Activated gamma-delta T cell treated with Interleukin-2 at 50 U/mL for 16 hours (primary cell): Measurements from ENCODE around the gene DDX23.

Experiments
- DNase-seq: peaks from one replicate; pipeline ENCODE4 v3.0.0-alpha.2; 2020

The DDX23 gene

DNA sequence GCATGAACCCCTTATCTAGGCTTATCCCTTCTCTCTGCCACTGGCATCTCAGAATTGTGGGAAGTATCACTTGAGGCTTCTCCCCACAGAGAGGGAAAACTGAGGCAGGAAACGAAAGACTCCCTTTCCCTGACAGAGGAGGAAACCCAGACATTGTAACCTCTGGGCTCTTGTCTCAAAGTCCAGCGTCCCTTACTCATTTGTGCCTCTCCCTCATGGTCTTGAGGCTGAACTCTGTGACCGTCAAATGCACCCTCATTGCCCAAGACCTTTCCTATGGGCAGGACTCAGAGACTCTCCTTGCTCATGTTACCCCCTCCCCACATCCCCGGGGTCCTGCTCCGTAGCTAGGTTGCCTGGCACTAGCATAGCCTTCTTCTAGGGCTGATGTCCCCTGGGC, 29.8 kb downstream of the DDX23 start:
- no peak for DNase-seq

DNA sequence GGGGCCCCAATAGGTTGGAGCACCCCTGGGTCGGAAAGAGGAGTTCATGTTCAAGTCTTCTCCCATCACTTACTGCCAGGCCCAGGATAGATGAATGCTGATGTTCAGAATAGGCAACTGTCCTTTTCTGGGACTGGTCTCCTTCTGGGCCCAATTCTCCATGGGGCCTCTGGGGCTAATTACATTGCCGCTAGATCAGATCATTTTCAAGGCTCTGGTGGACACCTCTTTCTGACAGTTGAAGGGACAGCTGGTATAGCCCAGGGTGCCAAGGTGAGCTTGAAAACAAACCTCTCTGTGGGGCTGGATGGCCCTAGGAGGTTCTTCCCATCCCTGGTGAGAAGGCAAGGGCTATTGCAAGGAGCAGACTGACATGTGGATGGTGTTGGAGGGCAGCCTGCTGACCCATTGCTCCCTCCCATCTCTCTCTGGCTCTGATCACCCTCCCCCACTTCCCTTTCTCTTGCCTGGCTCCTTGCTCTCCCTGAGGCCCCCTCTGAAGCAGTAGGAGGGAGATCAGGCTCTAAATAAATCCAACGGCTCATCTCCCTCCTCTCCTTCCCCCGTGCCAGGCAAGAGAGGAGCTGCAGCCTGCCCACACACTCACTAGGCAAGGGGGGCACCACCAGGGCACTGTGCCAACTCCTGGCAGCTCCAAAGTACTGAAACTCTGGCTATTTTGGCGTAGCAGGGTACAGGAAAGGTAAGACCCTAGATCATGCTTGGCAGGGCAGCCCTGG, 31.8 kb downstream of the DDX23 start:
- no peak for DNase-seq

DNA sequence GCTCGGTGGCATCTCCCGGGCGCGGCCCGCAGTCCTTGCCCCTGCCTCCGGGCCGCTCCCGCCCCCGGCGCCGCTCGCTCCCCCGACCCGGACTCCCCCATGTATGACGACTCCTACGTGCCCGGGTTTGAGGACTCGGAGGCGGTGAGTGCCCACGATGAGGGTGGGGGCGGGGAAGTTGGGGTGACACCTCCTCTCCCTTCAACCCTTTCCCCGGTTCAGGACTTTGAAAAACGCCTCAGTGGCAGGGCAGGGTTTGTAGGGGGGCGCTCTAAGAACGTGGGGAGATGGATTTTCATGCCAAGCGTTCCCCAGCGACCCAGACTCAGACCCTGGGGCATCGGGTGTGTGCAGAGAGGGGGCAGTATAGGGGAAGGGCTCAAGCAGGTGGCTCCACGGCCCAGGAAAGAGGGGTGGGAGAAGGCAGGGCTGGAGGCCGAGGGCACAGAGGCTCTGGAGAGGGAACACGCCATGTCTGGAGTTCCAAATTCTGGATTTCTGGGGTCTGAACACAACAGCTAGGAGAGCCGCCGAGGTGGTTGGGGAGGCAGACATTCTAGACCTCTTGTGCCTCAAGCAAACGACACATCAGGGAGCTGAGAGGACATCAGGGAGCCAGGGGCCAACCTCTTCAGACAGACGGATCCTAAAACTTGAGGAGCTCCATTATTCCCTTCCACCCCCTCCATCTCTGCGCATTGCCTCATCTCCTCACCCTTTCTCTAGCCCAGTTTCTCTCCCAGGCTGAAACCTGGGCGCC, 33.0 kb downstream of the DDX23 start:
- DNase-seq, result peak; percentile 21

DNA sequence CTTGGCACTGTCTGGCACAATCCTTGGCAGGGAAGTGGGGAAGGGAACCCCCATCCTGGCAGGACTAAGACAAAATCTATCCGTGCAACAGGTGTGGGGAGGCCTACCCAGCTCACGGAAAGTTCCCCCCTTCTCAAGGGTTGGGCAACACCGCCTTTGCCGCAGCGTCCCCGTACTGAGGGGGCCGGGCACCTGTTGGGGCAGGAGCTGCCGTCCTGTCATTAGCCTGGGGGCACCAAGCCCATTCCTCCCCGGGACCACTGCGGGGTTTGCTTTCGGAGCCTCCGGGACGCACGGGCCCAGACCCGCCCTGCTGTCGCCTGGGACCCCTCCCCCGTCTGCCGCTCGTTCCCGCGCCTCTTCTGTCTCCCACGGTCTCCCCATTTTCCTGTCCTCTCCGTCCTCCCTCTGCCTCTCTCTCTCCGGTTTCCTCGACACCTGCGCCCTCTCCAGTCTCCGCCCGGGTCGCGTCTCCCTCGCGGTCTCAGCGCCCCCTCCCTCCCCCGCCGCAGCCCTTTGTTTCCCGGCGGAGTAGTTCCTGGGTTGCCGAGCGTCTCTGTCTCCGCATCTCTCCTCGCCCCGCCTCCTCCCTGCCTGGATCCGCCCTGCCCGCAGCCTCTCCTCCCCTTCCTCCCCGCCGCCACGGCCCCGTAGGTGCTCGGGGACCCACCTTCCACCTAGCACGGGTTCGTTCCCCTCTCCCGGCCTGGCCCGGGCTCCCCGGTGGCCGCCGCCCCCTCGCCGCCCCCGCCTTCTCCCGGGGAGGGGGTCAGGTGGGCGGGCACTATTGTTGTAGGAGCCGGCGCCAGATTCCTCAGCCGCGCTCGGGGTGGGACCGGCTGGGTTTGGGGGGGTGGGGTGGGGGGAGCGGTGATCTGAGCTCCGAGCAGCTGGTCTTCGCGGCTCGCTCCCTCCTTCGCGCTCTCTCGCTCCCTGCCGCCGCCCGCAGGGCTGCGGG, 33.8 kb downstream of the DDX23 start, which contains the start of gene CACNB3:
CACNB3 (plus strand) TSS at position 624 of the 958 bp plus-strand sequence. CDS start 434 bp downstream, outside the sequence.
- DNase-seq, result peak; percentile 73

DNA sequence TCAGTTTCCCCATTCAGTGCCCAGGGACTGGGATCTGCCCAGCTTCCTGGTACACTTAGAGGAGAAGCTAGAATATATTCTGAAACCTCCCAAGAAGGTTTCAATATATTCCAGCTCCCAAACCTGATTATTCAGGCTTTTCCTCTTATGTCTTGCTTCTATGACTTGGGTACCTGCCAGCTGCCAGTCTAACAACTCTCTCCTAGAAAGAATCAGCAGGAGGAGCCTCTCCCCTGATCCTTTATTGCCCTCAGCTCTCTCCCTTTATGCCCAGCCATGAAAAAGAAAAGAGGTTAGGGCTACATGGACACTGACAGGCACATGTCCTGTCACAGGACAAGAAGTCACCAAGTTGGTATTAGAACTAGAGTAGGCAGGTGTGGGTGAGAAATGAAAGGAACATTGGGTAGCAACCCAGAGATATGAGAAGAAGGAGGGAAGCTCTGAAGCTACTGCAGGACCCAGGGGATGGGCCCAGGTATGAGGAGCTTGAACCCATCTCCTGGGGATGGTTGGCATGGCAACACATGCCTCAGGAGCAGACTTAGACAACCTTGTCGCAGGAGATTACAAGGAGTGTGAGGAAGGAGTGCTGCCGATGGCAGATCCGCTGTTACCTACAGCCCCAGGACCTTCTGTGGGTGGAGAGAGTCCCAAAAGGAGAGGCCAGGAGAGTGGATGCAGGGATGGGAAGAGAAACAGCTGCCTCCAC, 35.7 kb downstream of the DDX23 start:
- no peak for DNase-seq

DNA sequence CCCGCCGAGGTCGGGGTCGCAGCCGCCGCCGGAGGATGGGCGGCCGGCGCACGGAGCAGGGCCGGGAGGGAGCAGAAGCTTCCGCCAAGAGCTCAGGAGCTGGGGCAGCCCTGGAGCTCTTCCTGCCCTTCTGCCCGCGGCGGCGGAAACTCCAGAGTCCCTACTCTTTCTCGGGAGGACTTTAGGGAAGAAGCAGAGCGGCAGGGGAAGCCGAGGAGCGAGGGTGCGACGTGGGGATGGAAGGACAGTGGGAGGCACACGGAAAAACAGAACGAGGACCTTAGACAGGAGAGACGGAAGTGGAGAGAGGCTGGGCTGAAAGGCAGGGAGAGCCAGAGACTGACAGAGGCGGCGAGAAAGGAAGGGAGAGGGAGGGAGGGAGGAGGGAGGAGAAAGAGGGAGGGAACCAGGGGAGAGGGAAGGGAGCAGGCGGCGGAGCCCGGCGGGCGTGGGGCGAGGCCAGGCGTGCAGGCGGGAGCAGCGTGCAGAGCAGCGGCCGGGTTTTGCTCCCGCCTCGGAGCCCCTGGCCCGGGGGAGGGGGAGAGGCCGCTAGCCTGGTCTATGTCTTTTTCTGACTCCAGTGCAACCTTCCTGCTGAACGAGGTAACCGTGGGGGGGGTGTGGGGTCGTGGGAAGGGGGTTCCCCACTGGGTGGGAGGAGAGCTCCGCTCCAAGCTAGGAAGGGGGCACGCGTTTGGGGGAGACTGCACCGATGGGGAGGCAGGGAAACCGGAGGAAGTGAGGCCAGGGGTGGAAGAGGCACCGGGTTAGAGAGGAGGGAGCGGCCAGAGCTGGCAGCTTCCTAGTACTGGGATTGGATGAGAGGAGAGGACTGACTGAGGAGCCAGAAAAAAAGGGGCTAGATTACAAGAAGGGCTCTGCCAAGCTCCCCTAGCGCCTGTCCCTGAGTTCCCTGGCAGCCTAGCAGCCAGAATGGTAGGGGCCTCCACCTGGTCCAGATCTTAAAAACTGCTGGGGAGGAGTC, 36.5 kb downstream of the DDX23 start:
- DNase-seq, result no peak

DNA sequence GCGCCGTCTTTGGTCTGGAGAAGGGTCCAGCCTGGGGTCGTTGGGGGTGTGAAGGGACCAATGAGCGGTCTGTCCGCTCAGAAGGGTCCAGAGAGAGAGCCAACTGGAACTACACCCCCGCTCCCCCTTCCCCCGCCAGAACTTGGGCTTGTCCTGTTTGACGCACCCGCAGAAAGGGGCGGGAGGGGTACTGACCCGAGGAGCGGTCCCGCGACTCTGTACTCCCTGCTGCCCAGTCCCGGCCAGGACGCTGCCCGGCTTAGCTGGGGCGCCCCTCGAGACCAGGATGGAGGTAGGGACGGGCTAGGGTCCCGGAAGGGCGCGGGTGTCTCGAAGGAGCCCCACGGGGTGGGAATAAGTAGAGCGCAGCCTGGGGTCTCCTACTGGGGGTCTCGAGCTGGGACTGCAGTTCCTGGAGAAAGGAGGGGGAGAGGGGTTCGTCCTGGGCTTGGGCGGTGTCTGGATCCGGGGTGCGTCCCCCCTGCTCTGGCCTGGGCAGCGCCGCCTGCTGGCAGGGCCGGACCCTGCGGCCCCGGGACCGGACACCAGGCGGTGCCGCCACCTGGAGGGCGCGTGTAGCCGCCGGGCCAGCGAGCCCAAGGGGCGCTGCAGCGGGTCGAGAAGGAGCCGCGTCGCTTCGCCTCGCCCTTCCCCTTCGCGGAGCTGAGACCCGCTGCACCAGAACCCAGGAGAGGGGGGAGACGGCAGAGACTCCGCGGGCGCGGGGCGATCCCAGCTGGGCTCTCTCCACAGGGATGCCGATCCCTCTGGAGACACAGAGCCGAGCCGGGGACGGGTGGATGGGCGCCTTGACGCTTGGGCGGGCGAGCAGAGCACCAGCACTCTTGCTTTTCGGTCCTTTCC, 37.5 kb downstream of the DDX23 start:
- DNase-seq, result peak; percentile 73

DNA sequence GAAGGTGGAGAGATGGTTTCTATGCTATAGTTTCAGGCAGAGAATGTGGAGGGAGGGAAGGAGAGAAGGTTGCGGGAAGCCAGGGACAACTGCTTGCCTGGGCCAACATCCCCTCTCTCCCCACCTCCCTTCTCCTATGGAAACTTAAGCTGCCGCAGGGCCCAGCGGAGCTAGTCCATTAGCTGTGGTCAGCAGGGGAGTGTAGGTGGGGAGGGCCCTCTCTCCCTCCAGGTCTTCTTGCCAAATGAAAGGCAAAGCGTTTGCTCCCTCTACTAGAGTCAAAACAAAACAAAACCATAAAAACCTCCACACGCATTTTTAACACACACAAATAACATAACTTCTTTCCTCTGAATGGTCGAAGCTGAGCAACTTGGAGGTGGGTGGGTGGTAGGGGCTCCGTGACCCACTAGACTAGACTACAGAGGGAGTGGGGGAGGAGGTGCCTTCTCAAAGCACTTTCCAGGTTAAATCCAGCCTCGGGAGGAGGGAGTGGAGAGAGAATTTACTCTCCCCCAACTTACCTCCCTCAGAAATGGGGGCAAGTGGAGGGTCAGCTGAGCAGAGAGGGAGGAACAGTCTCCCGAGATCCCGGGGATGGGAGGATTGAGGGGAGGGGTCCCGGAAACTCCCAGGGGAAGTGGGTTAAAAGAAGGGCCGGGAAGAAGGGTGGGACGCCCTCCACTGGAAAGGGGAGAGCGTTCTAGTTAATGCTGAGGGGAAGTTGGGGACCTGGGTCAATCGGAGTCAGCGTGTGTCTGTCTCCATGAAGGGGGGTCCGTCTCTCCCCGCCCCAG, 38.3 kb downstream of the DDX23 start:
- DNase-seq, result no peak

DNA sequence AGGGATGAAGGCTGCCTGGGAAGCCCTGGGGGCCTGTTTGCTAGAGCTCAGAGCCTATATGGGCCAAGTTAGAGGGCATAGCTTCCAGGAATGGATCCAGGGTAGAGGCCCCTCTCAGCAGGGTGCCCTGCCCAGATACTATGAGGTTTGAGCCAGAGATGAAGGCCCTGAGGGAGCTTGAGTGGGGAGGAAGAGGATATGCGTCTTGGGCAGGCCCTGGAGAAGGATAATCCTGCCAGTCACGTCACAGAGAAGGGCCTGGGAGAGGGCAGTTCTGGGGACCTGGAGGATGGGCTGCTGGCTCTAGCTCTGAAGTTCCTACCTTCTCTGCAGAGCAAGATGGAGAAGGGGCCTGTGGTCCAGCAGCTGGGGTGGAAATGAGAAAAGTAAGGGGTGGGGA, 39.6 kb downstream of the DDX23 start:
- no peak for DNase-seq

DNA sequence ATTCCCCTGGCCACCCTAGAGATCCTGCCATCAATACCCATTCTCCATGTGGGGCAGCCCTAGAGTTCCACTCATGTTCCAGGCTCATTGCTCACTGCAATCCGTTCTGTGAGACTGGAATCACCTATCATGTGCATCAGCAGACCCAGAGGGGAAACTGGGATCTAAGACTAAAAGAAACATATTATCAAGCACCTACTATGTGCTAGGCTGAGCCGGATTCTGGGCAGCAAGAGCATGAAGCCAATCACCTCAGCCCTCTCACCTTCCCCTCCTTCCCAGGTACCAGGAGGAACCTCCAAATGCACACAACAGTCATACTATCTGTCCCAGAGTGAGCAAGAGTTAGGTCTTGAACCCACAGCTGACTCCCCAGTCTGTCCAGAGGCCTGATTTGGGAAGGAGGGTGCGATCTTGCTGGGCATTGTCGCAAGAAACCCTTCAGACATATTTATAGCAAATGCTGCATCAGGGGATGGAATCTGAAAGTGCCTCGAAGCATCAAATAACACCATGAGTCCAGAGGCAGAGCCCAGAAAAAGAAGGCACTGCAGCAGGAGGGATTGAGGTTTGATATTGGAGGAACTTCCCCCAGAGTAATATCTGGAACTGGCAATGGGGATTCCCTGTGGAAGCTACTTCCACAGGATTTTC, 40.4 kb downstream of the DDX23 start:
- DNase-seq, result no peak

DNA sequence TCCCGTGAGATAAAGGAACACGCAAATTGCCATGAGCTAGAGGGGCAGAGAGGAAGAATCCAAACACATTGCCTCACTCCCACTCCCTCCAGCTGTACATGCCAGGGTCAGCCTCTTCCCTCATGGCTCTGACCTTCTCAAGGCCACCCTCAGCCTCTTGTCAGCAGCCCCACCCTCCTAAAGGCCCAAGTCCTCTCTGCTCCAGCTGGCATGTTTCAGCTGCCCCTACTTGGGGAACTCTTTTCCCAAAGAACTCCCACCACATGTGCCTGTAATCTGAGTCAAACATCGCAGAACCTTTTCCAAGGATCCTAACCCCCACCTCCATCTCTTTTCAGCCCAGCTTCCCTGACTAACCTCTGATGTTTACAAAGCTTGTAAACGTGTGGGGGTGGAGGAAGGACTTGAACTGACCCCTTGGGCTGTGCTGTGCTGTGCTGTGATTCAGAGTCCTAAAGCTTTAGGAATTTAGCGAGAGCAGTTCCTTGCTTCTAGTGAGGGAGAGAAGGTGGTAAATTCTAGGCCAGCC, 41.0 kb downstream of the DDX23 start:
- DNase-seq, result no peak

DNA sequence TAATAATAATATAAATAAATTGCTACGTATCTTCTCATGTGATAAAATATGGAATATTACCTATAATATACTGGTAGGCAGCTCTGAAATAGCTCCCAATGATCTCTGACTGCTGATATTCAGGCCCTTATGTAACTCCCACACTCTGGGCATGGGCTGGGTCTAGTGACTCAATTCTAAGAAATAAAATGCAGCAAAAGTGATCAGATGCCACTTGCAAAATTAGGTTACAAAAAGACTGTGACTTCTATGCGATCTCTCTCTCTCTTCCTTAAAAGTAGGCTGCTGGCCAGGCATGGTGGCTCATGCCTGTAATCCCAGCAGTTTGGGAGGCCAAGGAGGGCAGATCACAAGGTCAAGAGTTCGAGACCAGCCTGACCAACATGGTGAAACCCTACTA, 44.0 kb downstream of the DDX23 start:
- no peak for DNase-seq

DNA sequence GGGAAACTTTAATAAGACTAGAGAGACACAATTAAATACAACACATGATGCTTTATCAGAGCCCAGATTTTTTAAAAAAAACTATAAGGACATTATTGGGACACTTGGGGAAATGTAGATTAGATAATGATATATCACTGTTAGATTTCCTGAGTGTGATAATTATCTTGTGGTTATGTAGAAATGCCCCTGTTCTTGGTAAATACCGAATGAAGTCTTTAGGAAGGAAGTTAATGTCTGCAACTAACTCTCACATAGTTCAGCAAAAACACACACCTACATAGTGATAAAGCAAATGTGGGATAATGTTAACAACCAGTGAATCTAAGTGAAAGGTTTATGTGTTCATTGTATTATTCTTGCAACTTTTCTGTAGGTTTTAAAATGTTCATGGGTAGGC, 48.3 kb downstream of the DDX23 start:
- no peak for DNase-seq

DNA sequence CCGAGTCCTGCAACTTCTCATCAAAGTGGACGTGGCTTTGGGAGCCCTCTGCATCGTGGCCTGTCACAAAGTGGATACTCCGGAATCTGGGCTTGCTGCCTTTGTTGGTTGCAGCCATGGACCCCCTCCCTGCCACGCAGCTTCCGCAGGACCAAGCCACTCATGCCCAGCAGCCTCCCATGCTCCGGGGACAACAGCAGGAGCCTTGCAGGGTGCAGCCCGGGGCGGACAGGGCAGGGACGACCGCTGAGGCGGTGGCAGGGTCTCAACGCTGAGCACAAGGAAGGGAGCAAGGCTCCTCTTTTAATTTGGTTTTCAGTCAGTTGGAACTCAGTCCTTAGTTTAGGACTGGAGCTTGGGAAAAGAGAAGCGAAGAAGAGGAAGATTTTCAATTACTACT, 51.0 kb downstream of the DDX23 start:
- no peak for DNase-seq

DNA sequence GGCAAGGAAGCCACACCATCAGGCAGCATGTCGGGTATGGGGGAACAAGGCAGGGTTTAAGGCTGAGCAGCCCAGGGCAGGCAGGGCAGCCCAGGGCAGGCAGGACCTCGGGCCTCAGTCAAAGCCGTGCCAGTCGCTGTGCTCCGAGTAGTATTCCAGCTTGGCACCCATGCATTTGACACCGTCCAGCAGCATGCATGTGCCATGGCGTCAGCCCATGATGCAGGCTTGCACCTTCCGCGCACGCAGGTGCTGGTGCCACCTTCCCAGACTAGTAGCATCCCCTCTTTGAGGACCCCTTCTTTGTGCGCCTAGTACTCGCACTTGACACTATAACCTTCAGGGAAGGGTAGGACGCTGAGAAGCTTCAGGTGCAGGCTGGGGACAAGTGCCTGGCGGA, 51.5 kb downstream of the DDX23 start:
- DNase-seq, result no peak

DNA sequence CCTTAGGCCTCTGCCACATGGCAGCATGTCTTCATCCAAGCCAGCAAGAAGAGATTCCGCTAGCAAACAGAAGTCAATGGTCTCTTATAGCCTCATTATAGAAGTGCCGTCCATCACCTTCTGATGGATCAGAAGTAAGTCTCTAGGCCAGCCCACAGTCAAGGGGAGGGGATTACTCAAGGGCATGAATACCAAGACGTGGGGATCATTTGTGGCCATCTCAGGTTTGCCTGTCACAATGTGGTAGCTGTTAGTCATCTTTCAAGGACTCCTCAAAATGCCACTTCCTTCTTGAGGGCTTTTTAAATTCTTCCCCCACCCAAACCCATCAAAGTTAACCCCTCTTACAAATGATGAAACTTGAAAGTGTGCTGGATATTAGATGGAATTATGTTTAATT, 55.0 kb downstream of the DDX23 start:
- DNase-seq, result no peak

DNA sequence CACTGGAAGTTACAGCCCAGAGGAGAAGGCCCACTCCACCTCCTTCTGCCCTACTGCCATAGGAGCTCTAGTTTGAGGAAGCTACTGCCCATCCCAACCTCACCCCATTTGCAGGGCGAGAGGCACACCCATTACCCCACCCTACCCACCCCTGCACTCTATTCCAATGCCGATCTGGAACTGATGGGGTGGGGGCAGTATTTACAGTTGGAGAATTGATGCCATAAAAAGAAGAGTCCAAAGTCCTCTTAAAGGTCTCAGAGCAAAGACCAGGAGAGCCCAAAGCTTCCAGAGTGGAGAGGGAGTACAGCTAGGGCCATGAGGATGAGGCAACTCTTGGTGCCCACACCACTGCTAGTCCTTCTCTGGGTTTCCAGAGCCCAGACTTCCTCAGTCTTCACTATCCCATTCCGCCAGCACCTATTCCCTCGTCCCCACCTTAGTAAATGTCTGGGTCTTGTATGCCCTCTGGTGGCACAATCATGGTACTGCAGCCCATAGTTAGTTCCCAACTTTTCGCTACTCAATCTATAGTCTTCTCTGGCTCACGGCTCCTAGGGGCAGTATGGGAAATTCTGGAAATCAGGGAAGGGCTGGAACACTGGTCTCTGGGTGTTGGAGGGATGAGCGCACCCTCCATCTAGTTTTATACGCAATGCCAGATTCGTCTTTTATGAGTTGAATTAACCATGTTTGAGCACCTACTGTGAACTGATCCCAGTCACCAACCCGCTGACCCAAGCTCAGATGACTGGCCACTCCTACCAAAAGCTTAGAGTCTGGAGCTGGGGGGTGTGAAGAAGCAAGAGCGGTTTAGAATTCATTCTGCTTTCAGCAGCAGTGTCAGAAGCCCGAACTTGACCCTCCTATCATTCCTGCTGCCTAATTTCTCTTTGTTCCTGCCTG, 56.2 kb downstream of the DDX23 start:
- peak; percentile 44 for DNase-seq
